HepG2 (cell line): ENCODE data around the gene IRAK3. TPM values are rescaled to one million over a fixed set of nuclear protein-coding genes. Genes with fewer than 3 reads are reported as not detected.
A peak's percentile ranks its signal among the peaks of the same experiment; 100 is the strongest.

Source experiments
- ATF7 ChIP-seq, 2 experiments: fragments of 450-650 bp in 1 of 2; sonication (generic) in 1 of 2; formaldehyde crosslinking in 1 of 2; IDR thresholded peaks; 2 replicates each; pipeline versions ENCODE4 v1.4.0 to v1.6.1; 2016 to 2020; ENCODE audit warnings: antibody characterized with exemption in 1 of 2, mild to moderate bottlenecking in 1 of 2, missing genetic modification reagents in 1 of 2
- CENPT ChIP-seq: sonication (generic); formaldehyde crosslinking; IDR thresholded peaks from 2 replicates; pipeline ENCODE4 v1.8.0; 2022; ENCODE audit warnings: low read depth, mild to moderate bottlenecking, moderate library complexity, missing genetic modification reagents
- GATAD1 ChIP-seq: IDR thresholded peaks from 2 replicates; pipeline ENCODE4 v1.6.1; 2016; ENCODE audit warnings: missing genetic modification reagents, missing compliant biosample characterization
- HDAC1 ChIP-seq: sonication (generic); formaldehyde crosslinking; IDR thresholded peaks from 2 replicates; pipeline ENCODE4 v1.5.1; 2020; ENCODE audit warnings: mild to moderate bottlenecking, missing genetic modification reagents
- HNF4A ChIP-seq: sonication (generic); formaldehyde crosslinking; IDR thresholded peaks from 2 replicates; pipeline ENCODE4 v1.4.0; 2020; ENCODE audit warnings: missing genetic modification reagents
- HNF4G ChIP-seq, 2 experiments: sonication (generic) in 1 of 2; formaldehyde crosslinking in 1 of 2; IDR thresholded peaks; 2 replicates each; pipeline versions ENCODE4 v1.4.0 to v1.6.1; 2011 to 2020; ENCODE audit warnings: borderline replicate concordance in 2 of 2, low read depth in 2 of 2, mild to moderate bottlenecking in 2 of 2, low read length in 1 of 2, missing genetic modification reagents in 1 of 2, moderate library complexity in 1 of 2
- HOXA7 ChIP-seq: sonication (generic); formaldehyde crosslinking; IDR thresholded peaks from 2 replicates; pipeline ENCODE4 v1.8.1; 2022; ENCODE audit warnings: mild to moderate bottlenecking, missing genetic modification reagents, moderate library complexity
- KMT2B ChIP-seq: IDR thresholded peaks from 2 replicates; pipeline ENCODE4 v1.6.1; 2016; ENCODE audit warnings: missing genetic modification reagents, missing compliant biosample characterization
- MTF2 ChIP-seq: sonication (generic); formaldehyde crosslinking; IDR thresholded peaks from 2 replicates; pipeline ENCODE4 v1.5.0; 2020; ENCODE audit warnings: missing genetic modification reagents, borderline replicate concordance
- RARG ChIP-seq: sonication (generic); formaldehyde crosslinking; IDR thresholded peaks from 2 replicates; pipeline ENCODE4 v1.4.0; 2020; ENCODE audit warnings: low read depth, mild to moderate bottlenecking, missing genetic modification reagents
- RFX5 ChIP-seq: IDR thresholded peaks from 2 replicates; pipeline ENCODE4 v1.6.1; 2011; ENCODE audit warnings: low read depth, low read length, improper control_type of control experiment
- SAP130 ChIP-seq: IDR thresholded peaks from 2 replicates; pipeline ENCODE4 v1.6.1; 2016; ENCODE audit warnings: low read depth
- SRSF4 ChIP-seq: fragments of 200-400 bp; formaldehyde crosslinking; IDR thresholded peaks from one replicate; pipeline ENCODE4 v1.6.1; 2018; ENCODE audit warnings: mild to moderate bottlenecking, low read depth, low read length, moderate library complexity; ENCODE audit not compliant: poor library complexity, severe bottlenecking
- SYNCRIP ChIP-seq: fragments of 200-400 bp; formaldehyde crosslinking; IDR thresholded peaks from 2 replicates; pipeline ENCODE4 v1.6.1; 2018; ENCODE audit warnings: mild to moderate bottlenecking, low read depth, low read length; ENCODE audit not compliant: insufficient read depth
- TBL1XR1 ChIP-seq: fragments of 150-350 bp; IDR thresholded peaks from 2 replicates; pipeline ENCODE4 v1.6.1; 2014; ENCODE audit warnings: borderline replicate concordance, low read length; ENCODE audit not compliant: partially characterized antibody
- ZFP37 ChIP-seq: sonication (generic); formaldehyde crosslinking; IDR thresholded peaks from 2 replicates; pipeline ENCODE4 v1.4.0; 2020; ENCODE audit warnings: missing genetic modification reagents, borderline replicate concordance
- ZKSCAN5 ChIP-seq: sonication (generic); formaldehyde crosslinking; IDR thresholded peaks from 2 replicates; pipeline ENCODE4 v1.5.1; 2020; ENCODE audit warnings: mild to moderate bottlenecking, missing genetic modification reagents
- ZNF282 ChIP-seq: fragments of 450-650 bp; IDR thresholded peaks from 2 replicates; pipeline ENCODE4 v1.6.1; 2018; ENCODE audit not compliant: partially characterized antibody
- ZNF761 ChIP-seq: sonication (generic); formaldehyde crosslinking; conservative IDR thresholded peaks from 2 replicates; pipeline ENCODE4 v1.4.0; 2020; ENCODE audit warnings: mild to moderate bottlenecking, missing genetic modification reagents
- polyA plus RNA-seq, 8 experiments: library from polyadenylated mRNA; depleted of rRNA in 3 of 8; stranded (reverse) in 7 of 8; unstranded in 1 of 8; fragments of >200 nt; fragmentation: Illumina TruSeq in 4 of 8; extraction: Trizol in 4 of 8; gene quantifications; 2 replicates each; pipeline versions ENCODE4 v1.2.1 to v1.2.3, GENCODE V29; 2011 to 2016; ENCODE audit warnings: low read depth in 4 of 8, missing spikeins in 1 of 8, mixed read lengths in 1 of 8; ENCODE audit not compliant: insufficient read depth in 1 of 8
- total RNA-seq, 5 experiments: library from RNA; depleted of rRNA; stranded (reverse); fragments of >200 nt; fragmentation: Illumina TruSeq; extraction: Trizol; gene quantifications; 2 replicates each; pipeline ENCODE4 v1.2.3, GENCODE V29; 2016; ENCODE audit warnings: low read depth in 1 of 5
- TF ChIP-seq, protein P1 (sequence below): sonication (generic); formaldehyde crosslinking; IDR thresholded peaks from 2 replicates; pipeline ENCODE4 v1.4.0; 2020; ENCODE audit warnings: missing genetic modification reagents
- TF ChIP-seq, protein P2 (sequence below): sonication (generic); formaldehyde crosslinking; IDR thresholded peaks from 2 replicates; pipeline ENCODE4 v1.5.0; 2020; ENCODE audit warnings: missing genetic modification reagents
- TF ChIP-seq, protein P3 (sequence below): sonication (generic); formaldehyde crosslinking; IDR thresholded peaks from 2 replicates; pipeline ENCODE4 v1.4.0; 2020; ENCODE audit warnings: missing genetic modification reagents

The IRAK3 gene
- total and polyA plus RNA-seq, 2 of the 13 experiments (the other 11 are each of a cell fraction or from before 2014, with no cell fraction given) = 0.01 TPM; not detected in 1

DNA sequence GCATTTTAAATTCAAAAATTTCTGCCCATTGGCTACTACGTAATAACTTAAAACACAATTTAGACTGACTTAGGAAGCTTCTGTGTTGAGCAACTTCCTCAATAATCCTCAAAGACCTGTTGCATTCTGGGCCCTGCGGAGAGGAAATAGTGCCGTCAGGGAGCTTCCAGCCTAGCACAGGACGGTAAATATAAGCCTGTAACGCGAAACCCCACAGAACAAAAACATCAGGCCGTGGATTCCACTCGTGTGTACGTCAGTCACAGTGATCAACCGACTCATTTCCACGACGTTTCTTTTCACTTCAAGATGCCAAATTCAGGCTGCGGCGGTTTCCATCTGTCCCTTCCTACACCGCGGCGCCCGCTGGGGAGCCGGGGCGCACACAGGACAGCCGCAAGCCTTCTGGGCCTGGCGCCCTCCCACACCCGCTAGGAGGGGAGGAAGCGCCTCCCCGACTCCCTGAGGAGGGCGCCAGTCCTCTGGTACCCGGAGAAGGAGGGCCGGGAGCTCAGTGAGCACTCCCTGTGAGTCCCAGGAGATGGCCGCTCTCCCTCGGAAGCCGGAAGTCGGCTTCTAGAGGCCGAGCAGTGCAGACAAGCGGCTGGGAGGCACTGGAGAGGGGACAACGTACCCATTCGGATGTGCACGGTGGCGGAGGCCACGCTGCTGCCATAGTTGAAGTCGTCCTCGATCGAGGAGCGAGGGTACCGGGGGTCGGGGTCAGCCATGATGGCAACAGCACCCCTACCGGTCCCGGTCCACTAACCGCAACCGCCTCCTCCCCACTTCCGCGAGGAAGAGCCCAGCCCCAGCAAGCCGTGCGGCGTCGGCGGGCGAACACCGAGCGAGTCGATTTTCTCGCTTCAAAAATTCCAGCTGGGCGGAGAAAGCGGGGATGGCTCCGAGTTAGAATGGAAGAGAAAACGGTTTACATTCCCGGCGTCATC lies 19.5 kb upstream of the IRAK3 start, which contains the start of gene TMBIM4 (continued):
- TF ChIP-seq, protein P1, sequence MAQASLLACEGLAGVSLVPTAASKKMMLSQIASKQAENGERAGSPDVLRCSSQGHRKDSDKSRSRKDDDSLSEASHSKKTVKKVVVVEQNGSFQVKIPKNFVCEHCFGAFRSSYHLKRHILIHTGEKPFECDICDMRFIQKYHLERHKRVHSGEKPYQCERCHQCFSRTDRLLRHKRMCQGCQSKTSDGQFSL = peak; percentile 51; the same call in 1 of the 2 replicates
- TF ChIP-seq RARG (CRISPR knock-in tag) (peak; percentile 86; the same call in 1 of the 2 replicates), HNF4A (CRISPR knock-in tag) (0 out of 2 replicates have a peak, but pooled peaks have one; percentile 41), HDAC1 (CRISPR knock-in tag) (peak; percentile 64), HNF4G (IDR thresholded peaks at IDR 0.05; ENCODE audit: borderline replicate concordance, low read depth, low read length) (peak; percentile 19; the same call in 1 of the 2 replicates), HNF4G (CRISPR knock-in tag; IDR thresholded peaks at IDR 0.05; ENCODE audit: borderline replicate concordance, low read depth) (0 out of 2 replicates have a peak, but pooled peaks have one; percentile 10), HOXA7 (no peak), ZKSCAN5 (no peak), TBL1XR1 (peak; percentile 24), RFX5 (no peak), ATF7 (IDR thresholded peaks at IDR 0.05) (no peak), ATF7 (CRISPR knock-in tag; IDR thresholded peaks at IDR 0.05) (peak; percentile 74), KMT2B (CRISPR knock-in tag) (peak; percentile 97), GATAD1 (CRISPR knock-in tag) (peak; percentile 83), ZNF282 (no peak), SRSF4 (no peak), SAP130 (CRISPR knock-in tag) (peak; percentile 76), CENPT (CRISPR knock-in tag) (0 out of 2 replicates have a peak, but pooled peaks have one; percentile 65), ZNF761 (peak; percentile 91; the same call in 1 of the 2 replicates), MTF2 (CRISPR knock-in tag) (no peak; the same call in 1 of the 2 replicates), SYNCRIP (no peak), ZFP37 (CRISPR knock-in tag) (no peak)
- TF ChIP-seq, protein P2, sequence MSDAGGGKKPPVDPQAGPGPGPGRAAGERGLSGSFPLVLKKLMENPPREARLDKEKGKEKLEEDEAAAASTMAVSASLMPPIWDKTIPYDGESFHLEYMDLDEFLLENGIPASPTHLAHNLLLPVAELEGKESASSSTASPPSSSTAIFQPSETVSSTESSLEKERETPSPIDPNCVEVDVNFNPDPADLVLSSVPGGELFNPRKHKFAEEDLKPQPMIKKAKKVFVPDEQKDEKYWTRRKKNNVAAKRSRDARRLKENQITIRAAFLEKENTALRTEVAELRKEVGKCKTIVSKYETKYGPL = peak; percentile 69; the same call in 1 of the 2 replicates
- TF ChIP-seq, protein P3, sequence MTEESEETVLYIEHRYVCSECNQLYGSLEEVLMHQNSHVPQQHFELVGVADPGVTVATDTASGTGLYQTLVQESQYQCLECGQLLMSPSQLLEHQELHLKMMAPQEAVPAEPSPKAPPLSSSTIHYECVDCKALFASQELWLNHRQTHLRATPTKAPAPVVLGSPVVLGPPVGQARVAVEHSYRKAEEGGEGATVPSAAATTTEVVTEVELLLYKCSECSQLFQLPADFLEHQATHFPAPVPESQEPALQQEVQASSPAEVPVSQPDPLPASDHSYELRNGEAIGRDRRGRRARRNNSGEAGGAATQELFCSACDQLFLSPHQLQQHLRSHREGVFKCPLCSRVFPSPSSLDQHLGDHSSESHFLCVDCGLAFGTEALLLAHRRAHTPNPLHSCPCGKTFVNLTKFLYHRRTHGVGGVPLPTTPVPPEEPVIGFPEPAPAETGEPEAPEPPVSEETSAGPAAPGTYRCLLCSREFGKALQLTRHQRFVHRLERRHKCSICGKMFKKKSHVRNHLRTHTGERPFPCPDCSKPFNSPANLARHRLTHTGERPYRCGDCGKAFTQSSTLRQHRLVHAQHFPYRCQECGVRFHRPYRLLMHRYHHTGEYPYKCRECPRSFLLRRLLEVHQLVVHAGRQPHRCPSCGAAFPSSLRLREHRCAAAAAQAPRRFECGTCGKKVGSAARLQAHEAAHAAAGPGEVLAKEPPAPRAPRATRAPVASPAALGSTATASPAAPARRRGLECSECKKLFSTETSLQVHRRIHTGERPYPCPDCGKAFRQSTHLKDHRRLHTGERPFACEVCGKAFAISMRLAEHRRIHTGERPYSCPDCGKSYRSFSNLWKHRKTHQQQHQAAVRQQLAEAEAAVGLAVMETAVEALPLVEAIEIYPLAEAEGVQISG (CRISPR knock-in tag) = peak; percentile 89
